Smooth muscle cell of the umbilical artery (primary cell): ENCODE measurements around the gene INPP5K. TPM values are rescaled to one million over a fixed set of nuclear protein-coding genes. Genes with fewer than 3 reads are reported as not detected.

Source experiments
- total RNA-seq: library from RNA; depleted of rRNA; stranded (reverse); fragments of >200 nt; gene quantifications from 2 replicates; pipeline ENCODE4 v1.2.3, GENCODE V29; 2014

The INPP5K gene
- total RNA-seq, result 17.2 and 24.3 TPM in 2 replicates

DNA sequence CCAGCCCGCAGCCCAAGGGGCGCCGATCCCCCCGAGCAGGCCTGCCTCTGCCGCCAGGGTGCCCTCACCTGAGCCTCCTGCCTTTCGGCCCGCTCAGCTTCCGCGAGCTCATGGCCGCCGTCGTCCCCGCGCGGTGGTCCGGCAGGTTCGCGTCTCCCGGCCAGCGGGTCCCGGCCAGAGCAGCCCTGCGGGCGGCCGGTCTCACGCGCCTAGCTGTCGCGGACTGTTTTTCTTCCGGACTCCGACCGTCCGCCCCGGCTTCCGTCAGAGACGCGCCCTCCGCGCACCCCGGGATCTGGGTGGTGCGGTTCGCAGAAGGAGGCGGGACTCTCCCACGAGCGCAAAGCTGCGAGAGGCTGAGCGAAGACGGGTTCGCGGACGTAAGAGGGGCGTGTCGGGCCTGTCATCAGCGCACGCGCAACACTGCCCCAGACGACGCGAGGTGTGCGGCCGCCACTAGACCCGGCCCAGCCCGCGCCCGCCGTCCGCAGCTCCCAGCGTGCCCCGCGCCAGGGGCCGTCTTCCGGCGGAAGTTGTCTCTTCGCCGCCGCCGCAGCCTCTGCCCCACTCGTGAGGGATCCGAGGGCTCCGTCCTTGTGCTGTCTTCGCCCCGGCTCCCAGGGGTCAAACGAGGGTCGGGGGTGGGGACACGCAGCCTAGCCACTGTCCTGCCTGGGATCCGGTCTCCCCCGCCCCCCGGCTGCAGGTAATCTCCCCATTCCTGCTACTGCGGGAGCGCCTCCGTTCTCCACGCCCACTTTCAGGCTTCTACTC, at the start of gene INPP5K:
Gene INPP5K, minus strand, starts transcription at position 225 of the 774 bp plus-strand sequence. Its CDS starts 113 bp downstream, at position 112.

DNA sequence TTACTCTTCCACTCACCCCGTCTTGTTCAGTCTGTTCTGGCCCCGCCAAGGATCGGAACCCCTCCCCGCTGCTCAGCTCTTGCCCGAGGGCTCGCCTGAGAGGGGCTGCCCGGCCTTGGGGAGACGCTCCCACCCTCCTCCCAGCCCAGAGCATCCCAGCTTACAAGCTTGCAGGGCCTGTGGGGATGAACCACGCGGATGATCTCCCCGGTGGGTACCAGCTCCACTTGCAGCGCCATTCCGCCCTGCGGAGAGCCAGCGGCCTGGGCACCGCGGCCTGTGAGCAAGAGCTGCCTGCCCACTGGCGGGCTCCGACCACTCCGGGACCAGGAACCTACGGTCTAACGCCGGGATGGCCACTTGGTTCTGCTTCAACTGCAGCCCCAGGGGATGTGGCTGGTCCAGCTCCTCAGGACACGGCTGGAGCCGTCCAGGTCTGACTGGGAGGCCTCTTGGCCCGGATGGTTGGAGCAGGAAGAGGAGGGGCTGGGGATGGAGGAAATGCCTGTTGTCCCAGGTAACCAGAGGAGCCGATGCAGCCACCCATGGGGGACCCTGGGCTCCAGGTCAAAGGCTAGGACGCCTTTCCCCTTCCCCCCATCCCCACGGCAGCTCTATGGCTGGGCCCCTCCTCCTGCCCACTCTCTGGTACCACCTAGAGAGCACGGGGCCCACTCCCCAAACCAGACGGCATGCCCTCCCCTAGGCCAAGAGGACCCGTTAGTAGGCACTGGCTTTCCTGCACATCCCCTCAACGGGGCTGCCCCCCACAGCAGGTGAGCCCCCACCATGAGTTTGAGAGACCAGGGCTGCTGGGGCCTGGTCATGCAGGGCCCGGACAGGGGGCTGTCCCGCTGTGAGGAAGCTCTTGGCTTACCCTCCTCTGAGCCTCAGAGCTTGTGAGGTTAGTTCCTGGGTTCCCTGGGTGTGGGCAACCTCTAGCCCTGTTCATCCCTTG, 23.9 kb downstream of the INPP5K start, which contains the start of gene MYO1C:
Gene MYO1C, minus strand, starts transcription at position 438 of the 958 bp plus-strand sequence. Its CDS starts 199 bp downstream, at position 239.

DNA sequence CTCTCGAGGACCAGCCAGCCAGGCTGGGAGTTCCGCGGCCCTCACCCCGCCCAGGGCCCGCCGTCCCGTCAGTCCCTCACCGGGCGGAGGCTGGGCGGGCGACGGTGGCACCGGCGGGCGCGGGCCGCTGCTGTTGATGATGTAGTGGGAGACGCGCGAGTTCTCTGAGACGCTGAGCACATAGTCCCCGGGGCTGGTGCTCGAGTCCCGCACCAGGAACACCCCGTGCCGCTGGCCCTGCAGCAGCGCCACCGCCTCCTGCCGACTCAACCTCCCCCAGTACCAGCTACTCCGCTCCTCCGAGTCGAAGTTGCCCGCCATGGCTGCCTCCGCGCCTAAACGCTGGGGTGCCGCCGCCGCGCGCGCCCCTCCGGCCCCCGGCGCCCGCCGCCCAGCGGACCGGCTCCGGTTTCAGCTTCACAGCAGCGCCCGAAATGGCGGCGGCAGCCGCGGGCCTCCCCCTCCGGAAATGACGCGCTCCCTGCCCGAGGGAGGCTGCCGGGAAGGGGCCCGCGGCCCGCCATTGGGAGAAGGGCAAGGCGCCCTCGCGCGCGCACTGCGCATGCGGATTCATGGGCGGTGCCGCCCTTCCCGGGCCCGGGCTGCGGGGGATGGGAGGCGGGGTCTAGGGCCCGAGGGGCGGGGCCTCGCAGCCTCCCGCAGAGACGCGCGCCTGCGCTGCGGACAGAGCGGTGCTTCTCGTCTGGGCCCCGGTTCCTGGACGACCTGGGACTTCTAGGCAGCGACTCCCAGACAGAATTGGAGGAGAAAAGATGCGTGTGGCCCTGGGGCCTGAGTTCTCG, 60.4 kb downstream of the INPP5K start, which contains the start of gene CRK:
Gene CRK, minus strand, starts transcription at position 436 of the 803 bp plus-strand sequence. Its CDS starts 115 bp downstream, at position 321.

Other genes starting within 250 kb of the INPP5K start
- gene BHLHA9, start 246.2 kb downstream of the INPP5K start, total RNA-seq, result 0.30 TPM in 1 of 2 replicates, not detected in the other
- gene TRARG1, start 236.9 kb downstream of the INPP5K start, total RNA-seq, result not detected in 2 replicates
- gene YWHAE, start 116.4 kb downstream of the INPP5K start, total RNA-seq, result 414 and 803 TPM in 2 replicates
- gene CRK, start 60.4 kb downstream of the INPP5K start, total RNA-seq, result 90.6 and 112 TPM in 2 replicates
- gene MYO1C, start 23.9 kb downstream of the INPP5K start, total RNA-seq, result 130 and 324 TPM in 2 replicates
- 12.5 and 20.7 TPM in 2 replicates for gene PITPNA, start 46.2 kb upstream of the INPP5K start, total RNA-seq
- gene SLC43A2, start 112.2 kb upstream of the INPP5K start, total RNA-seq, result 5.0 and 6.2 TPM in 2 replicates
- gene SCARF1, start 129.1 kb upstream of the INPP5K start, total RNA-seq, result 0.32 and 0.59 TPM in 2 replicates
- gene RILP, start 133.3 kb upstream of the INPP5K start, total RNA-seq, result 3.5 and 3.9 TPM in 2 replicates
- 93.8 and 171 TPM in 2 replicates for gene PRPF8, start 168.3 kb upstream of the INPP5K start, total RNA-seq
- 2.8 and 3.6 TPM in 2 replicates for gene TLCD2, start 193.8 kb upstream of the INPP5K start, total RNA-seq
- gene WDR81, start 208.1 kb upstream of the INPP5K start, total RNA-seq, result 22.0 and 29.1 TPM in 2 replicates
- not detected in 2 replicates for gene SERPINF2, start 226.3 kb upstream of the INPP5K start, total RNA-seq
- 92.7 and 150 TPM in 2 replicates for gene SERPINF1, start 245.4 kb upstream of the INPP5K start, total RNA-seq